HG03442 (cell line): ENCODE data around the gene ZBTB1.
"Not testable (repeated sequence)": the region's sequence is repeated elsewhere in the genome, so short reads cannot be mapped to it uniquely, and the experiment has no call there.

ENCODE experiments used
- ATAC-seq: cut with Tn5 transposase; IDR thresholded peaks from one replicate; pipeline ENCODE4 v1.9.1; 2021; ENCODE audit warnings: mild to moderate bottlenecking, moderate library complexity; ENCODE audit not compliant: unreplicated experiment

ZBTB1 gene

DNA sequence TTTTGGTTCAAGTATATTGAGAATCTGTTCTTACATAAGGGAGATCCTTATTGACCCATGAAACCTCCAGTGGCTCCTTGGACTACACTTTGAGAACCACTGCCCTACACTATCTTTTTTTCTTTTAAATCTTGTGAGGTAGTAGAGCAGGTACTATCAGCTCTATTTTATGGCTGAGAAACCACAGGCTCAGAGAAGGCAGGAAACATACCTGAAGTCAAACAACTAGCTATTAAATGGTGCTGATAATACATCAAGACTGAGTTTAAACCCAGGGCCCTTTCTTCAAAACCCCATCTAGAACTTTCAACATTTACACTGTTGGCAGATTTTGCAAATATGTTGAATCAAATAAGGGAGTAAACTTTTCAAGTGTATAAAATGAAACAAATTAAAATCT, 7.8 kb upstream of the ZBTB1 start:
- ATAC-seq: no peak

DNA sequence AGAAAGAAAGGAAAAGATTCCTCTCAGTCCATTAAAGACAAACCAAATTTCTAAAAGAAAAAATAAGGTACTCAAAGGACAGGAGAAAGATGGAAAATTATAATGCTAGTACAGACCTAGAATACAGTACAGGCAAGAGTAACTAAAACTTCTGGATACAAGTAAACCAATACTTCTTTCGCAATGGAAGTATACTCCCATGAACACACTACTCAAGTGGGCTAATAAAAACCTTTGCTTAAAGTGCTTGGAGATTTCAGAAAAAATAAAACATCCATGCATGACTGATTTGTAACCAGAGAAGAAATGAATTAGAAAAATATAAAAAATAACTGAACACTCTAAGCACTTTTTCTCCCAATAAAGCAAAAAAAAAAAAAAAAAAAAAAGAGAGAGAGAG, 4.5 kb upstream of the ZBTB1 start:
- no peak for ATAC-seq

DNA sequence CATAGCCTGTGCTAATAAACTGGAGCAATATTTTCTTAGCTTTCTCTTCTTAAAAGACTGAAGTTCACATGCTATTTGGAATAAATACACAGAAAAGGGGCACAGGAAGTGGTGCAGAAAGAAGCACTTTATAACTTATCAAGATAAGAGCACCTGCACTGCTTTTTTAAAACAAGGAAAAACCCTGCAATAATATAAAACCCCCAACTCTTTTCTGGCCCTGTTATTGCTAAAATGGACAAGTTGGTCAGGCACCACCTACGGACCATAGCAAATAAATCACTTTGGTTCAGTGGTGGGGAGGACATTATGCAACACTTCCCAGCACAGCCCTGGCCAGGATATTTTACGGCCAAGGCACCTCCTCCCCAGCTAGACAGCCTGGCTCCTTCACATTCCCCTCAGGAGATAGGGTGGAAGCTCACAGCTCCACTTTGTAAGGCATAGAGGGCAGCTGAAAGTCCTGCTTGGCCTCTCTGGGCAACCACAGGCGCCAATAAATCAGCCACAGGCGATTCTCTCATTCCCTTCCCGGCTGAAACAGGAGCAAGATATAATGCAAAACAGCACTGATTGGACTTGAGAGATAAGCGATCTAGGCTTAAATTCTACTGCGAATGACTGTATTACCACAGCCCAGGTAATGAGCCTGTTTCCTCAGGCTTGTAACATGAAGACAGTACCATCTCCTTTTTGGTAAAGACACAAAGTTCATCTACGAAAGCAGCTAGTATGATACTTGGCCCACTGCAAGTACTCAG, 3.0 kb upstream of the ZBTB1 start:
- no peak for ATAC-seq

DNA sequence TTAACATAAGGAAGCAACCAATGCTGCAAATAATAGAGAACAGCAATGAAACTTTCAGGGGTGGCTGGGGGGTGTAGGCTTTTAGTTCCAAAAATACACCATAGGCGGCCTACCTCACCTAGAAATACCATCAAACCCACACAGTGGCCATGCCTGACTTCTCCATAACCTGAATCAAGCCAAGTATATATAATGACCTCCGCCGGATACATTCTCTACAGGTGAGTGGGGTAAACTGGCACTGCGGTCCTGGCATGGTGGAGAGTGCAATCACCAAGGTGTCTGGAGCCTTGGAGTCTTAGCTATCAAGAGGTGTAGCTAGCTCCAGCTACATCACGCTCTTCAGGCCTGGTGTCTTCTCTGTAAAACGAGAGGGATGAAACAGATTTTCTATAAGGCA, 2.1 kb upstream of the ZBTB1 start:
- no peak for ATAC-seq

DNA sequence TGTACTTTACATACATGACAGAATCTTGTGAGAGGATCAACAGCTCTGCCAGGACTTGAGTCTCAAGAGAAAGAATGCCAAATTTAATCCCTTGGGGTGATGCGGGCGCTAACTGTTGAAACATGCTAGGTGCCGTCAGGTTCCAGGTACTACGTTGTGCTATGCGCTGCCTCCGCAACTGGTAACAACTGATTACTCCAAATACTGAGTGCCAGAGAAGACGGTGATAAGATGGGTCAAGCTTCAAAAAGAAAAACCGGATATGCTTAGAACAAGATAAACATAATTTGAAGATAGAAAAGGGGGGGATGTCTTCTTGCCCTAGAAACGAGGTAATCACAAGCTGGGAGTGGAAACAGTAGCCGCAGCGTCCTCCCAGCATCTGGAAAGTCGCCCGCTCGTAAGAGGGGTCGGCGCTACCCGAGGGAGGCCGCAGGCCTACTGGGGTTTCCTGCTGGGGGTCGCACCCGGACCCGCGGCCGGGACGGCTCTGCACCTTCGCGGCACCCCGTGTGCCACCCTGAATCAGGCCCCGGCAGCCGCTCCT, 1.6 kb upstream of the ZBTB1 start:
- ATAC-seq: no peak

DNA sequence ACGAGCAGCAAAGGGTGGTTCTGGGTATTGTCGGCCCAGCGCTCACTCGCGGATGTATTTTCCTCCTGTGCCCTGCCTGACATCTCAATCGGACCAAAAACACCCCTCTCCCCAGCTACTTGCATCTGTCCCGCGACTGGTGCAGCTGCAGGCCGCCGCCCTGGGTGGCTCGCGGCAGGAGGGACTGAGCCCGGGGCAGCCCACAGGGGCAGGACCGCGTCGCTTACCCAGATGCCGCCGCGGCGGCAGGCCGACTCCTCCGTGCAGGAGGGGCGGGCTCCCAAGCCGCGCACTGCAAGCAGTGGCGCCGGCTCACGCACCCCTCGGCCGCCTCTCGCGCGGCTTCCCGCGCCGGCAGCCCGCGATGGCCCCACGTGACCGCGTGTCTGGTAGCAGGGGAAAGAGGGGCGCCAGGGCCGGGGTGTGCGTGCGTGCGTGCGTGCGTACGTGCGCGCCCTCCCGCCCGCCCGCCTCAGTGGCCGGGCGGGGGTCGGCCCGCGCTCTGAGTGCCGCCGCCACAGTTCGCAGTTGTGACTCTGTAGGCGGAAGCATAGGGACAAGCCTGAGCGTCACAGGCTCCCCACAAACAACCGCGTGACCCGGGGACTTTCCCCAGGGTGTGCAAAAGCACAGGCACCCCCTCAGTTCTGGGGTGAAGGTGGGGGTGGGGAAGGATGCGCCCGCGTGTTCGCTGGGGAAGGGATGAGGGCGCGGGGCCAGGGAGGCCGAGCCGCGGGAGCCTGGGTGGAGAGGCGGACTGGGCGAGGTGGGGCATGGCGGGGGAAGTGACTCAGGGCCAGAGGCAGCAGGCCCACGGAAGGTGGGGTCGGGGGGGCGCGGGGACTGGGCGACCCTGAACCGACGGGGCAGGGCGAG, 898 bp upstream of the ZBTB1 start, which contains the start of gene ZBTB25:
Gene ZBTB25 (minus strand): TSS at position 405 of the 876 bp plus-strand sequence. CDS start 13,305 bp downstream, outside the sequence.
- peak; percentile 58 for ATAC-seq

DNA sequence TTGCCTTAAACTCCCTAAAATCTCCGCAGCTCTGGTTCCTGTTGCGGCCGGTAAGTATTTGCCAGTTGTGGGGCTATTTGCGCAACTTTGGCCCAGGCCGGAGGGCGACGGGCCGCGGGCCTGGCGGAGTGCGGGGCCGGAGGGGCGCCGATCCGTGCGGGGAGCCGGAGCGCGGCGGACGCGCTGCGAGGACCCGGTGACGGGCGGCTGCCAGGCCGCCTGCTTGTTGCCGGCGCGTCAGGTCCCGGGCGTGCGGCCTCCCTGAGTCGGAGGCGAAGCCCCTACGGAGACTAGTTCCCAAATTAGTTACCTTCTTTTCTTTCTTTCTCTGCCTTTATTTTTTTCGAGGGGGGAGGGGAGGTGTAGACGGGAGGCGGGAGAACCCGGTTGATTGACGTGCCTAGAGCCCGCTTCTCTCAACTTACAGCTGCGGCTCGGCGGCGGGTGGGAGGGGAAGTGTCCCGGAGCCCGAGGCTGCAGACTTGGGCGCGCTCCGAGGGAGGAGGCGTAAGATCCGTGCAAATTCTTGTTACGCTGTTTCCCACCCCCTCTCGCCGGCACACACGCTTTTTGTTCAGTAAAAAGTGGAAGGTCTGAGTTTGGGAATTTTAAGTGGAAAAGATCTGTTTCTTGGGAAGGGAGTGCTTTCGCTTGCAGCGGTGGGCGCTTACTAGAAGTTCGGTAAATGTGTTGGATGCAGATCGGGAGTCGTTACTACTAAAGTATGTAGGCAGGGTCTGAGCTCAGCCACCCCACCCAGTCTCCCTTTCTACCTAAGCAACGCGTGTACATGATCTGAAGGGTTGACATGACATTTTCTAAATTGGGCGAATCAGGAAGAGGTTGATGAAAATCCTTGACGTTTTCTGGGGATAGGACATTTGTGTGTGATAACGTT, 576 bp downstream of the ZBTB1 start:
- ATAC-seq: peak; percentile 15

DNA sequence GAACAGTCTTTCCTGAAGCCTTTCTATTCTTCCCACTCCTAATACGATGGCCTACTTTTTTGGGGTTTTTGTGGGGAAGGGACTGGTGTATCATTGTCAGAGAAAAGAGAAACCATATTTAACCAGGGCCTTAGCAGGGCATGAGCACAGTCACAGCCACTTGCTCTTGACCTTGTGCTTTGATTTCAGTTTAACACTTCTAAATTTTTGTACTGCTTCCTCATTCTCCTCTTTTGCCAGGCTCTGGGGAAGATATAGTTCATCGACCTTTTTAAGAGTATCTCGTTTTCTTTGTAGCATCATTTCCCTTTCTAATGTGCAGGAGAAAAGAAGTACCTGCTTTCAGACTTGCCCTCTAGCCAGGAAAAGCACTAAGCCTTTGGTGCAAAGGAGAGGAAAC, 2.2 kb downstream of the ZBTB1 start:
- no peak for ATAC-seq

DNA sequence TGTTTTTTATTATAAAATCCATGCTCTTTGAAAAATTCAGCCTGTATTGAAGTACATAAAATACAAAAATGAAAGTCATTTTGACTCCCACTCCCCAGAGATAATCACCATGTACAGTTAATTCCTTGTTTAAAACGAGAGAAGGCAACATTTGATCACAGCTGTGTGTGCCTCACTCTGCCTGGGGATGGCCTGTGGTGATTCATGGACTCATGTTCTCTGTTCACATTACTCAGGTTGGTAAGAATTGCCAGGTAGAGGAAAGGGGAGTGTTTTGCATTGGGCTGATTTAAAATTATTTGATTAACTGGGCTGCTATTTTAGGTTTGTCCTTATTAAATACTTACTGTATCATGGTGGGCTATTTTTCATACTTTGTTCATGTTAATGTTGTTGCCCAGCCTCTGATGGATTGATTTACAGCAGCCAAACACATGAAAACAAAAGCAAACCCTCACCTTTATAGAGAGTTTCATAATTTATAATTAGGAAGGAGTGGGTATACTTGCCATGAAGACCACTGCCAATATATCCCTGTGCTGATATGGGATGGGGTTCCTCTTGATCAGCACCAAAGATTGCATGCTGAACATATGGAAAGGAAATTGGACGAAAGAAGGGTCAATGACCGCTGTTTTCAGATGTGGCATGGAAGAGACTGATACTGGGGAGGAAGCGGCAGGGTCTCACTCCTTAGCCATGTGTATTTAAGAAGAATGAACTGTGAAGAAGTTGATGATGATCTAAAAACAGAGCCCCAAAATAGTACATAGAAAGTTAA, 3.0 kb downstream of the ZBTB1 start:
- no peak for ATAC-seq

DNA sequence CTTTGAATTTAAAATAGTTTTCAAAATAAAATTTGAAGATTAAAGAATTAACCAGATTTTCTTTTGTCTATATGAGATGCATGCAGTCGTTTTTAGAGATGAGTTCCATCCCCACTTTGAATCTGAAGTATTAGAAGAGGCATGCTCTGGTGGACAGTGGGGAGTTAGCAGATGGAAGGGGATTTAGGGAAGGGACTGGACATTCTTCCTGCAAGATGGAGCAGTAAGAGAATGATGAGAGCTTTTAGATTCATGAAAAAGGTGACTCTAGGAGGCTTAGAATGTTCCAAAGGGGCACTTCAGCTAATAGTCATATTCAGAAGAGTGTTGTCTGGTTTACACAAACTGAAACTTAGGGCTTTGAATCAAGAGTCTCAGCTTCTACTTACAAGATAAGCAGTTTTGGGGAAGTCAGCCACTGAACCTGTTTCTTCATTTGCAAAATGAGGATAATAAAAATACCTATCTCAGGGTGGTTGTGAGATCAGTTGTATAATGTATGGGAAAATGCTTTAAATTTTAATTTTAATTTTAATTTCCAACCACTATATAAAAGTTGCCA, 3.7 kb downstream of the ZBTB1 start:
- ATAC-seq: no peak

DNA sequence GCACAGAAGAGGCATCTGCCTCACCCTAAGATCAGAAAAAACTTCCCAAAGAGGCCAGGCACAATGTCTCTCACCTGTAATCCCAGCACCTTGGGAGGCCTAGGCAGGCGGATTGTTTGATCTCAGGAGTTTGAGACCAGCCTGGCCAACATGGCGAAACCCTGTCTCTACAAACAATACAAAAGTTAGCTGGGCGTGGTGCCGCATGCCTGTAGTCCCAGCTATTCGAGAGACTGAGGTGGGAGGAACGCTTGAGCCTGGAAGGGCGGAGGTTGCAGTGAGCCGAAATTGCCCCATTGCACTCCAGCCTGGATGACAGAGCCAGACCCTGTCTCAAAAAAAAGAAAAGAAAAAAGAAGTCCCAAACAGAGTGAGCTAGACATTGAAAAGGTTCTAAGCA, 4.5 kb downstream of the ZBTB1 start:
- ATAC-seq: no peak

DNA sequence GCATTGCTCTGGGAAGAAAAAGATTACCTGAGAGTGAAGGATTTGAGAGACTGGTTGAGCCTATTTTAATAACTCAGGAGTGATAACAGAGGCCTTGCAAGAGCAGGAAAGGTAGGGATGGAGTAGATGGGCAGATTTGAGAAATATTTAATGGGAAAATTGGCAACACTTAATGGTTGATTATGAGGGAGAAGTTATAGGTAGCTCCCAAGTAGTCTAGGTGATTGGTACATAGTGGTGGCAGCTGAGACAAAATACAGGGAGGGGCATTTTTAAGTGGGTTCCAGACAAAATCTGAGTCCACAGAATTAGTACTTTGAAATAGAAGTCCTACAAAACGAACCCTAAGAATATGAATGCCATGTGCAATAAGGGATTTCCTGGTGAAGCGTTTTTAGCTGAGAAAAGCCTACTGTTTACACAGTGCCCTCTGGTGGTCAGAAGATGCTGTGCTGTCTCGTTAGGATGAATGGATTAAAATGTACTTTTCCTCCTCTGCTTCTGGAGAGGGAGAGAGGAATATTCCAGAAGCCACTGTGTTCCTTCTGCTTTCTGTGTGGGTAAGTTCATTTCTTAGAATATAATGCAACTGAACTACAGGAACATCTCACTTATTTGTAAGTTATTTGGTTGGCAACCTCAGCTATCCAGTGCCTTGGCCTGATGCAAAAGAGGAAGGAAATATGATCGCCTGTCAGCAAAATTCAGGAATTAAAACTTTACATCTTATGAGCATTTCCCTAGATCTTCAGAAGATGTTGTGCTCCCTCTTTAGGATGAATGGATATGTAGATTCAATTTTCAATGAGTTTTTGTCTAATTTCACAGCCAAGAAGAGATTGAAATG, 6.5 kb downstream of the ZBTB1 start:
- ATAC-seq: no peak

DNA sequence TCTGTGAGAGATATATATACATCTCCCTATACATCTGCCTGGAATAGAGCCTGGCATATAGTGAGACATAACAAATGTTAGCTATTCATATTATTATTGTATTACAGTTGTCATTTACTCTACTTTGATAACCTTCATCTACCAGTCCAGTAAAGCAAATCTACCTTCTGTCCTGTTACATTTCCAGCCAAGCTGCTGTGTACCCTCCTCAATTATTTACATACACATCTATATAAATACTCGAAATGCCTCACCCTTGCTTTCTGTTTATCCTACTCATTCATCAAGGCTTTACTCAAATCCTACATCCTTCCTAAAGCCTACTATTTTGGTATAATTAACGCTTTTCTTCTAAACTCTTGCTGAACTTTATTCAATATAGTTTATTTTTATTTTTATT, 8.7 kb downstream of the ZBTB1 start:
- ATAC-seq: no peak

DNA sequence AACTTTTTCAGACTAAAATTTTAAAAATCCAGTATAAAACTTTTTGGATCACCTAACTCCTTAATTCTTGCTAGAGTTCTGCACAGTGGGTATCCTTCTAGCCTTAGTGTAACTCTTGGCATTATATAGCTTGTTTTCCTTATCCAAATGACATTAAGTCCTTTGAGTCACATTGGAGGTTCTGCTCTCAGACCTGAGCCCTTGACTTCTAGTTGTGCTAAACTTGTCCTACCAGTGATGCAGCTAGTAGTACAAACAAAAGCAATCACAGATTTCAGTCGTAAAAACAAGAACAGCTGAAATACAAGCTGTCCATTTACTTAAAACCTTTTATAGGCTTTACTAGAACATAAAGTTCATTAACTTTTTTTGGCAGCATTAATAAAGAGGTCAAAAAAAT, 10.5 kb downstream of the ZBTB1 start:
- ATAC-seq: no peak

DNA sequence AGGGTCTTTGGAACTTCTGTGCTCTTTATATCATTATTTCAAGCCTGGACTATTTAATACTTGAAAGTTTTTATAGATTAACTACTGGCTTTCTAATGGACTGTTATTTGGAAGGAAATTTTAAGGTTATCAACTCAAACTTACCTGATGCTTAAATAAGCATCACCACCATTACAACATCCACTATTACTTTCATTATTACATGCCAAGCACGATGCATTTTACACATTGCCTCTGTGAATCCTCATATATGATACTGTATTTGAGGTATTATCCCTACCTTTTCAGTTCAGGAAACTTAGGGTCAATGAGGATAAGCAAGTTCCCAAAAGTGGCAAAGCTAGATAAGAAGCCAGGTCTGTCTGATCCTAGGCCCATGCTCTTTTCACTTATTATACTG, 12.4 kb downstream of the ZBTB1 start:
- no peak for ATAC-seq

DNA sequence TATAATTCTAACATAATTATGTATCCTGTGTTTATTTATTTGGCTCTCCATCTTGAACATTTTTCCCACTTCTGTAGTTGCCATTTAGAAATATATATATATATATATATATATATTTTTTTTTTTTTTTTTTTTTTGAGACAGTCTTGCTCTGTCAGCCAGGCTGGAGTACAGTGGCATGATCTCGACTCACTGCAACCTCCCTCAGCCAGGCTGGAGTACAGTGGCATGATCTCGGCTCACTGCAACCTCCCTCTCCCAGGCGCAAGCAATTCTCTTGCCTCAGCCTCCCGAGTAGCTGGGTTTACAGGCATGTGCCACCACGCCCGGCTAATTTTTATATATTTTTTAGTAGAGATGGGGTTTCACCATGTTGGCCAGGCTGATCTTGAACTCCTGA, 13.1 kb downstream of the ZBTB1 start:
- ATAC-seq: not testable (repeated sequence)

DNA sequence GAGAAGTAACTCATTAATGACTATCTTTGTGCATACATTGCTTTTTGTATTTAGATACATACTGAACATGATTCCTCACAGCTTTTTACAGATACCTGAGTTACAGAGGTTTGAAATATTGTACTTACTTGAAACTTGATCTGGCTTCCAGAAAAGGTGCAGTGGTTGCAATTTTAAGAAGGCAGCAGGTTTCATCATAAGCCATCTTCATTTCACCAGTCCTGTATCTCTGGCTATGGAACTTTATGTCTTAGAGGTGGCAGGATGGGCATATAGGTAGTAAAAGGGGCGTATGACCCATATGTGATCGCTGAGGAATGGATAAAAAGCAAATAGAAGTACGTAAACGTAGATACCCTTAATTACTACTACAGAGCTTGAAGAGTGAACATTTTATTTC, 13.7 kb downstream of the ZBTB1 start:
- ATAC-seq: no peak

DNA sequence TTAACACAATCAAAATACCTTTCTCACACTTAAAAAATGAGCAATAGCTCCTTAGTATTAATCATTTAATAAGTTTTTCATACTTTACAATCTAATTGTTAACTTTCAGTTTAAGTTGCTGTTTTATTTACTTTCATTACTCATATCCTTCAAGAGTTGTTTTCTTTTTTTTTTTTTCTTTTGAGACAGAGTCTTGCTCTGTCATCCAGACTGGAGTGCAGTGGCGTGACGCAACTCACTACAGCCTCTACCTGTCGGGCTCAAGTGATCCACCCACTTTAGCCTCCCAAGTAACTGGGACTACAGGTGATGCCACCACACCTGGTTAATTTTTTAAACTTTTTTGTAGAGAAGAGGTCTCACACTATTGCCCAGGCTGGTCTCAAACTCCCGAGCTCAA, 16.1 kb downstream of the ZBTB1 start:
- no peak for ATAC-seq
